ENCODE data around the gene ALDH3B2. TPM values are rescaled to one million over a fixed set of nuclear protein-coding genes. Genes with fewer than 3 reads are reported as not detected.

The ALDH3B2 gene
- total and polyA plus RNA-seq, 2 of the 8 experiments (the other 6 are each of a cell fraction or from before 2014, with no cell fraction given): not detected

- Histone ChIP-seq H3K18ac (ENCODE audit: extremely low read depth, low read length) (peak overlapping the region; percentile 32; the same call in 1 of the 2 replicates), H3K4me2 (ENCODE audit: insufficient read depth in 1 of 2, low read depth in 2 of 2, low read length in 2 of 2) (no peak overlapping the region), H2BK5ac (ENCODE audit: low read depth, low read length) (no peak overlapping the region; the same call in 1 of the 2 replicates), H3K79me2 (ENCODE audit: control insufficient read depth in 1 of 2, insufficient read depth in 2 of 2, low read length in 2 of 2) (no peaks in the 10 kb centered on the region), H3K14ac (ENCODE audit: insufficient read length) (no peak overlapping the region), H3K36me3 (ENCODE audit: control insufficient read depth in 2 of 4, insufficient read depth in 4 of 4, low read length in 3 of 4) (no peaks in the 10 kb centered on the region; a peak in 1 of 8 replicates), H4K20me1 (replicated peaks in 1 of 2; ENCODE audit: control insufficient read depth in 1 of 2, insufficient read depth in 2 of 2, low read length in 2 of 2) (peaks cover 0 to 5% of the 10 kb centered on the region in 2 experiments), H2BK120ac (replicated peaks; ENCODE audit: low read depth, low read length) (no peak overlapping the region), H3K27ac (ENCODE audit: low read depth, low read length) (no peak overlapping the region), H3K9ac (replicated peaks in 1 of 4; ENCODE audit: extremely low read depth in 1 of 4, low read depth in 3 of 4, low read length in 3 of 4) (no peak overlapping the region), H3K23me2 (ENCODE audit: low read depth, low read length) (peaks cover 3% of the 10 kb centered on the region), H3K27me3 (replicated peaks in 1 of 4; ENCODE audit: control insufficient read depth in 3 of 4, extremely low read depth in 1 of 4, insufficient read depth in 3 of 4, low read length in 3 of 4) (peaks cover 0 to 9% (median 4%) of the 10 kb centered on the region in 4 experiments; a peak in 6 of 7 replicates), H3K4me3 (ENCODE audit: extremely low read depth in 1 of 4, insufficient read depth in 2 of 4, low read depth in 3 of 4, low read length in 4 of 4) (no peak overlapping the region), H2BK20ac (ENCODE audit: low read length) (no peak overlapping the region), H3K4me1 (replicated peaks in 1 of 4; ENCODE audit: control insufficient read depth in 3 of 4, insufficient read depth in 4 of 4, low read length in 3 of 4) (peaks cover 0 to 9% (median 0%) of the 10 kb centered on the region in 4 experiments; a peak in 2 of 7 replicates), H2BK15ac (ENCODE audit: low read length) (peak overlapping the region; percentile 29; the same call in 1 of the 2 replicates), H3K79me1 (ENCODE audit: low read depth, low read length) (no peaks in the 10 kb centered on the region), H3K4ac (replicated peaks; ENCODE audit: insufficient read length, low read depth, low read length) (no peak overlapping the region), H2AFZ (ENCODE audit: low read length) (no peak overlapping the region), H4K91ac (replicated peaks; ENCODE audit: insufficient read length, low read length) (no peak overlapping the region), H3K23ac (ENCODE audit: insufficient read length) (no peak overlapping the region), H3K56ac (replicated peaks; ENCODE audit: insufficient read length, low read depth, low read length) (no peak overlapping the region), H2AK5ac (ENCODE audit: low read depth, low read length) (peak overlapping the region; percentile 83; the same call in 1 of the 2 replicates), H4K8ac (ENCODE audit: extremely low read depth, insufficient read depth, low read length) (peak overlapping the region; percentile 82), H4K5ac (ENCODE audit: insufficient read length, low read depth, low read length) (no peak overlapping the region), H3K9me3 (ENCODE audit: insufficient read depth in 2 of 2, low read depth in 1 of 2, low read length in 1 of 2) (no peaks in the 10 kb centered on the region; a peak in 1 of 4 replicates), H2BK12ac (ENCODE audit: low read depth, low read length) (peak overlapping the region; percentile 75; the same call in 1 of the 2 replicates)
- FAIRE-seq (no peak), DNase-seq (ENCODE audit: low read depth in 1 of 2, low spot score in 2 of 2) (peak in 1 of 2 experiments; percentile 56)
- POLR2A ChIA-PET (ENCODE audit: partially characterized antibody): interaction anchor here (1.0 to 1.4 kb wide), 3 partner anchors 13 to 32 kb away, joined by 3 to 4 read pairs (median 4); no protein-coding TSS in a partner anchor
- WGBS, 2 experiments (ENCODE audit: extremely low coverage in 1 of 2, insufficient coverage in 1 of 2, insufficient read length in 1 of 2, insufficient replicate concordance in 2 of 2, low coverage in 1 of 2, low lambda C conversion rate in 2 of 2, missing lambda C conversion rate in 1 of 2): 86% methylated on average over 19 of the region's 24 CpGs; no CpG with 5 or more reads in 1 of the 2 experiments
- CTCF ChIA-PET (ENCODE audit: partially characterized antibody): interaction anchor here (0.6 to 8.6 kb wide), 19 partner anchors 12 to 155 kb away, joined by 3 to 99 read pairs (median 5); partner anchors contain the start of genes ALDH3B2 and NUDT8
- TF ChIP-seq CREB1 (IDR thresholded peaks at IDR 0.05): no peak
- no peak for TF ChIP-seq PHF8 (conservative IDR thresholded peaks at IDR 0.05; ENCODE audit: low read depth, low read length)
- TF ChIP-seq CTCF (IDR thresholded peaks at IDR 0.05; ENCODE audit: control extremely low read depth in 1 of 3, insufficient read depth in 1 of 3, low read depth in 1 of 3, low read length in 3 of 3): peak in 2 of 3 experiments; percentile 55 to 66; a peak in 3 of 4 replicates
These were observed 28.6 kb downstream of the ALDH3B2 start for GRCh38 chr11:67645521-67646461.

Data from H1 (cell line).